Smooth muscle cell (in vitro differentiated cells): Measurements from ENCODE around the gene PNMA6F. TPM values are rescaled to one million over a fixed set of nuclear protein-coding genes. Genes with fewer than 3 reads are reported as not detected.

Experiments used
- DNase-seq: peaks from one replicate; lab custom pipeline; 2025; ENCODE audit not compliant: unreplicated experiment; lab: John Stamatoyannopoulos, UW
- H2AFZ ChIP-seq: fragments of 200-600 bp; sonication (generic); 2 replicates; pipeline ENCODE4 v1.6.0; 2016; ENCODE audit warnings: antibody characterized with exemption, low read depth, mild to moderate bottlenecking
- H3F3A ChIP-seq: fragments of 200-600 bp; sonication (generic); 2 replicates; pipeline ENCODE4 v1.6.0; 2017; ENCODE audit warnings: antibody characterized with exemption, low read depth
- H3K27ac ChIP-seq: fragments of 200-600 bp; sonication (generic); 2 replicates; pipeline ENCODE4 v1.5.1; 2016; ENCODE audit warnings: low read depth, mild to moderate bottlenecking
- H3K27me3 ChIP-seq: fragments of 200-600 bp; sonication (generic); 2 replicates; pipeline ENCODE4 v1.6.1; 2016; ENCODE audit warnings: low read depth, mild to moderate bottlenecking
- H3K36me3 ChIP-seq: fragments of 200-600 bp; sonication (generic); 2 replicates; pipeline ENCODE4 v1.5.1; 2016; ENCODE audit warnings: low read depth
- H3K4me1 ChIP-seq: fragments of 200-600 bp; sonication (generic); 2 replicates; pipeline ENCODE4 v1.5.1; 2016; ENCODE audit warnings: low read depth
- H3K4me2 ChIP-seq: fragments of 200-600 bp; sonication (generic); 2 replicates; pipeline ENCODE4 v1.6.0; 2016; ENCODE audit warnings: mild to moderate bottlenecking
- H3K4me3 ChIP-seq: fragments of 200-600 bp; sonication (generic); 2 replicates; pipeline ENCODE4 v1.5.1; 2016; ENCODE audit warnings: mild to moderate bottlenecking
- H3K79me2 ChIP-seq: fragments of 200-600 bp; sonication (generic); 2 replicates; pipeline ENCODE4 v1.6.0; 2016; ENCODE audit warnings: low read depth, mild to moderate bottlenecking
- H3K9ac ChIP-seq: fragments of 200-600 bp; sonication (generic); 2 replicates; pipeline ENCODE4 v1.6.0; 2016; ENCODE audit warnings: low read depth
- H3K9me3 ChIP-seq: fragments of 200-600 bp; sonication (generic); replicated peaks from 2 replicates; pipeline ENCODE4 v1.5.1; 2016; ENCODE audit warnings: low read depth
- H4K20me1 ChIP-seq: fragments of 200-600 bp; sonication (generic); 2 replicates; pipeline ENCODE4 v1.6.0; 2016; ENCODE audit warnings: low read depth
- CTCF ChIP-seq: fragments of 200-600 bp; sonication (generic); IDR thresholded peaks from 2 replicates; pipeline ENCODE4 v1.5.1; 2017; ENCODE audit warnings: borderline replicate concordance, mild to moderate bottlenecking, antibody characterized with exemption; ENCODE audit not compliant: insufficient read depth, poor library complexity, severe bottlenecking
- WGBS: methylation state at CpG from one replicate; pipeline ENCODE4 v1.1.7; 2016; ENCODE audit warnings: low lambda C conversion rate; 5-methylcytosine and 5-hydroxymethylcytosine counted together
- polyA plus RNA-seq: library from polyadenylated mRNA; unstranded; fragments of >200 nt; fragmentation: Nextera tagmentation; extraction: Ambion mirVana; gene quantifications from 2 replicates; pipeline ENCODE4 v1.2.1, GENCODE V29; 2016
- total RNA-seq: library from RNA; depleted of rRNA; stranded (reverse); fragments of >200 nt; gene quantifications from 2 replicates; pipeline ENCODE4 v1.2.3, GENCODE V29; 2014

PNMA6F gene
- total and polyA plus RNA-seq, 2 experiments from 2014 or later, result not detected

- no peak for DNase-seq
- Histone ChIP-seq H3K4me3 (no peak overlapping the region), H3K4me2 (no peak overlapping the region), H3K27me3 (no peaks in the 10 kb centered on the region), H3K9me3 (no peaks in the 10 kb centered on the region), H3K9ac (no peak overlapping the region), H3K79me2 (no peaks in the 10 kb centered on the region), H3K27ac (no peak overlapping the region), H3F3A (no peaks in the 10 kb centered on the region), H3K36me3 (no peaks in the 10 kb centered on the region), H2AFZ (no peak overlapping the region), H3K4me1 (no peaks in the 10 kb centered on the region), H4K20me1 (no peaks in the 10 kb centered on the region)
- 79% methylated on average over 5 of the region's 5 CpGs for WGBS
- TF ChIP-seq CTCF, result no peak
Measured at GRCh38 chrX:153312041-153312440, 9.5 kb downstream of the PNMA6F start.

GRCh38 chrX:153310901-153311300 is 10.7 kb downstream of the PNMA6F start:
- H3K4me1 ChIP-seq, result no peaks in the 10 kb centered on the region
- no peak for DNase-seq
- H3K27me3 ChIP-seq, result no peaks in the 10 kb centered on the region
- no peaks in the 10 kb centered on the region for H3K79me2 ChIP-seq
- no peak overlapping the region for H3K4me2 ChIP-seq
- no peak overlapping the region for H3K9ac ChIP-seq
- no peak for TF ChIP-seq CTCF
- no peaks in the 10 kb centered on the region for H3F3A ChIP-seq
- H3K9me3 ChIP-seq, result no peaks in the 10 kb centered on the region
- H3K4me3 ChIP-seq, result no peak overlapping the region
- no peaks in the 10 kb centered on the region for H4K20me1 ChIP-seq
- WGBS, result 82% methylated on average over 9 of the region's 9 CpGs
- no peak overlapping the region for H2AFZ ChIP-seq
- no peaks in the 10 kb centered on the region for H3K36me3 ChIP-seq
- H3K27ac ChIP-seq, result no peak overlapping the region

GRCh38 chrX:153307276-153308178 is 14.0 kb downstream of the PNMA6F start:
- no peak overlapping the region for H3K27ac ChIP-seq
- H3K27me3 ChIP-seq, result peaks cover 6% of the 10 kb centered on the region
- no peak overlapping the region for H3K4me2 ChIP-seq
- no peak overlapping the region for H3K9ac ChIP-seq
- no peak overlapping the region for H3K4me3 ChIP-seq
- no peaks in the 10 kb centered on the region for H3K4me1 ChIP-seq
- no peaks in the 10 kb centered on the region for H3K36me3 ChIP-seq
- H3F3A ChIP-seq, result no peaks in the 10 kb centered on the region
- H4K20me1 ChIP-seq, result no peaks in the 10 kb centered on the region
- H3K79me2 ChIP-seq, result no peaks in the 10 kb centered on the region
- no peak overlapping the region for H2AFZ ChIP-seq
- DNase-seq, result no peak
- WGBS, result 72% methylated on average over 12 of the region's 12 CpGs
- H3K9me3 ChIP-seq, result no peaks in the 10 kb centered on the region
- TF ChIP-seq CTCF, result no peak
